GM23338 (cell line): Measurements from ENCODE around the gene APOL4. TPM values are rescaled to one million over a fixed set of nuclear protein-coding genes. Genes with fewer than 3 reads are reported as not detected.

Source experiments
- ATAC-seq: fragments of 200-7000 bp; cut with Tn5 transposase; 3 replicates; pipeline ENCODE4 v1.9.1; 2020
- DNase-seq: peaks from one replicate; pipeline ENCODE4 v3.0.0-alpha.2; 2015; ENCODE audit warnings: low spot score
- H2AFZ ChIP-seq: fragments of 200-600 bp; sonication (generic); 2 replicates; pipeline ENCODE4 v1.8.0; 2016; ENCODE audit warnings: antibody characterized with exemption, mild to moderate bottlenecking, moderate library complexity
- H3F3A ChIP-seq: fragments of 200-600 bp; sonication (generic); replicated peaks from 2 replicates; pipeline ENCODE4 v1.8.0; 2017; ENCODE audit warnings: antibody characterized with exemption, mixed run types, low read depth
- H3K27ac ChIP-seq: fragments of 200-600 bp; sonication (generic); 2 replicates; pipeline ENCODE4 v1.6.1; 2016; ENCODE audit warnings: low read depth
- H3K27me3 ChIP-seq: fragments of 200-600 bp; sonication (generic); 2 replicates; pipeline ENCODE4 v1.8.0; 2016; ENCODE audit warnings: mild to moderate bottlenecking, mixed run types, moderate library complexity; ENCODE audit not compliant: insufficient read depth
- H3K36me3 ChIP-seq: fragments of 200-600 bp; sonication (generic); 2 replicates; pipeline ENCODE4 v1.8.0; 2016; ENCODE audit warnings: mild to moderate bottlenecking; ENCODE audit not compliant: insufficient read depth
- H3K4me1 ChIP-seq: fragments of 200-600 bp; sonication (generic); 2 replicates; pipeline ENCODE4 v1.8.0; 2016; ENCODE audit warnings: mild to moderate bottlenecking, moderate library complexity; ENCODE audit not compliant: insufficient read depth
- H3K4me2 ChIP-seq: fragments of 200-600 bp; sonication (generic); 2 replicates; pipeline ENCODE4 v1.7.1; 2017; ENCODE audit warnings: mixed run types
- H3K4me3 ChIP-seq: fragments of 200-600 bp; sonication (generic); 2 replicates; pipeline ENCODE4 v1.6.1; 2016; ENCODE audit warnings: mixed run types
- H3K79me2 ChIP-seq: fragments of 200-600 bp; sonication (generic); replicated peaks from 2 replicates; pipeline ENCODE4 v1.8.0; 2017; ENCODE audit warnings: mild to moderate bottlenecking; ENCODE audit not compliant: insufficient read depth
- H3K9me2 ChIP-seq: fragments of 200-600 bp; sonication (generic); 2 replicates; pipeline ENCODE4 v1.8.0; 2017; ENCODE audit not compliant: insufficient read depth
- H4K20me1 ChIP-seq: fragments of 200-600 bp; sonication (generic); replicated peaks from 2 replicates; pipeline ENCODE4 v1.8.0; 2017; ENCODE audit warnings: mild to moderate bottlenecking; ENCODE audit not compliant: insufficient read depth
- H3K27ac Mint-ChIP-seq: 2 replicates; pipeline ENCODE4 v1.8.0; 2020; ENCODE audit warnings: inconsistent platforms, mild to moderate bottlenecking, moderate library complexity, mixed read lengths
- H3K27me3 Mint-ChIP-seq: 3 replicates; pipeline ENCODE4 v1.8.0; 2022; ENCODE audit warnings: low read depth, mild to moderate bottlenecking, moderate library complexity, mixed read lengths, inconsistent platforms; ENCODE audit not compliant: insufficient read depth, poor library complexity
- H3K36me3 Mint-ChIP-seq: 3 replicates; pipeline ENCODE4 v1.8.0; 2021; ENCODE audit warnings: low read depth, mild to moderate bottlenecking, inconsistent platforms, moderate library complexity, mixed read lengths
- H3K4me1 Mint-ChIP-seq: 3 replicates; pipeline ENCODE4 v1.8.0; 2020; ENCODE audit warnings: mild to moderate bottlenecking, inconsistent platforms, mixed read lengths
- H3K4me3 Mint-ChIP-seq: 3 replicates; pipeline ENCODE4 v1.8.0; 2021; ENCODE audit warnings: moderate library complexity, mild to moderate bottlenecking, inconsistent platforms, mixed read lengths
- H3K9me3 Mint-ChIP-seq: 3 replicates; pipeline ENCODE4 v1.8.0; 2020; ENCODE audit warnings: moderate library complexity, mild to moderate bottlenecking, inconsistent platforms, mixed read lengths
- CREB1 ChIP-seq: fragments of 250-450 bp; sonication (Bioruptor Pico); IDR thresholded peaks from 2 replicates; pipeline ENCODE4 v1.5.0; 2020; ENCODE audit warnings: low read depth, mild to moderate bottlenecking, moderate library complexity
- EZH2 ChIP-seq: fragments of 200-600 bp; sonication (generic); IDR thresholded peaks from one replicate; pipeline ENCODE4 v1.8.0; 2017; ENCODE audit warnings: antibody characterized with exemption, mild to moderate bottlenecking, low read depth; ENCODE audit not compliant: unreplicated experiment
- EZH2phosphoT487 ChIP-seq: fragments of 200-600 bp; sonication (generic); IDR thresholded peaks from one replicate; pipeline ENCODE4 v1.8.1; 2018; ENCODE audit warnings: antibody characterized with exemption; ENCODE audit not compliant: unreplicated experiment
- JUNB ChIP-seq: IDR thresholded peaks from one replicate; pipeline ENCODE4 v1.6.1; 2016; ENCODE audit warnings: antibody characterized with exemption; ENCODE audit not compliant: unreplicated experiment
- NANOG ChIP-seq: IDR thresholded peaks from 2 replicates; pipeline ENCODE4 v1.6.1; 2016; ENCODE audit warnings: antibody characterized with exemption, borderline replicate concordance
- POLR2AphosphoS5 ChIP-seq: IDR thresholded peaks from 2 replicates; pipeline ENCODE4 v1.6.1; 2016; ENCODE audit warnings: antibody characterized with exemption, low read depth
- STAT1 ChIP-seq: IDR thresholded peaks from one replicate; pipeline ENCODE4 v1.6.1; 2016; ENCODE audit warnings: antibody characterized with exemption; ENCODE audit not compliant: unreplicated experiment
- ZNF114 ChIP-seq: fragments of 250-450 bp; sonication (Bioruptor Pico); IDR thresholded peaks from 2 replicates; pipeline ENCODE4 v1.5.0; 2020; ENCODE audit warnings: mild to moderate bottlenecking, moderate library complexity
- ZNF331 ChIP-seq: fragments of 250-450 bp; sonication (Bioruptor Pico); IDR thresholded peaks from 2 replicates; pipeline ENCODE4 v1.5.0; 2020; ENCODE audit warnings: low read depth, mild to moderate bottlenecking, moderate library complexity
- polyA plus RNA-seq: library from polyadenylated mRNA; unstranded; fragments of >200 nt; fragmentation: Nextera tagmentation; extraction: Ambion mirVana; gene quantifications from 2 replicates; pipeline ENCODE4 v1.2.1, GENCODE V29; 2016
- total RNA-seq: library from RNA; depleted of rRNA; stranded (reverse); fragments of >200 nt; shearing (Covaris generic); gene quantifications from 2 replicates; pipeline ENCODE4 v1.2.3, GENCODE V29; 2014
- TF ChIP-seq, protein P1 (sequence below), 2 experiments: fragments of 200-600 bp in 1 of 2; sonication (generic) in 1 of 2; conservative IDR thresholded peaks; 2 replicates each; pipeline versions ENCODE4 v1.5.1 to v1.6.1; 2016 to 2017; ENCODE audit warnings: antibody characterized with exemption in 2 of 2, low read depth in 2 of 2, mild to moderate bottlenecking in 2 of 2, moderate library complexity in 1 of 2
- TF ChIP-seq, protein P2 (sequence below): IDR thresholded peaks from one replicate; pipeline ENCODE4 v1.6.1; 2018; ENCODE audit warnings: antibody characterized with exemption; ENCODE audit not compliant: unreplicated experiment
- TF ChIP-seq, protein P3 (sequence below): IDR thresholded peaks from 2 replicates; pipeline ENCODE4 v1.6.1; 2016; ENCODE audit warnings: antibody characterized with exemption
- TF ChIP-seq, protein P4 (sequence below): fragments of 250-450 bp; sonication (Bioruptor Pico); IDR thresholded peaks from 2 replicates; pipeline ENCODE4 v1.5.0; 2020; ENCODE audit warnings: mild to moderate bottlenecking, moderate library complexity

The APOL4 gene
- total and polyA plus RNA-seq, 2 experiments from 2014 or later, result not detected

DNA sequence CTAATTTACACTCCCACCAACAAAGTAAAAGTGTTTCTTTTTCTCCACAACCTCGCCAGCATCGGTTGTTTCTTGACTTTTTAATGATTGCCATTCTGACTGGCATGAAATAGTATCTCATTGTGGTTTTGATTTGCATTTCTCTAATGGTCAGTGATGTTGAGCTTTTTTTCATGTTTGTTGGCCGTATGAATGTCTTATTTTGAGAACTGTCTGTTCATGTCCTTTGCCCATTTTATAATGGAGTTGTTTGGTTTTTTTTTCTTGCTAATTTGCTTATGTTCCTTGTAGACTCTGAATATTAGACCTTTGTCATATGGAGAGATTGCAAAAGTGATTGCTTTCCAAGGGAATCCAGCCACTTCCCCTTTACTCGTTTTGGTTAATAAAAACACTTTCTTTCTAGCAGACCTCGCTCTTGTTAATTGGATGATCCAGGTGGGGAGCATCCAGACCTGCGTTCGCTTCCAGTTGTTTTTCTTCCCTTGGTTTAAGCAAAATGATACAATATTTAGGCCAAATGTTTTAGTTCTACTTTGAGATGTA lies 17.1 kb upstream of the APOL4 start:
- Histone ChIP-seq H3K36me3 (no peaks in the 10 kb centered on the region), H3K27ac (no peak overlapping the region), H4K20me1 (no peaks in the 10 kb centered on the region), H3F3A (no peaks in the 10 kb centered on the region), H3K4me3 (no peak overlapping the region), H3K4me1 (peaks cover 3% of the 10 kb centered on the region; the same call in 1 of the 2 replicates), H3K27me3 (no peaks in the 10 kb centered on the region), H3K79me2 (no peaks in the 10 kb centered on the region), H2AFZ (no peak overlapping the region), H3K9me2 (no peaks in the 10 kb centered on the region), H3K4me2 (no peak overlapping the region)
- no peak overlapping the region for H3K4me3 Mint-ChIP-seq
- H3K9me3 Mint-ChIP-seq, result no peaks in the 10 kb centered on the region
- TF ChIP-seq EZH2, result no peak
- no peak for TF ChIP-seq JUNB
- no peak for TF ChIP-seq EZH2phosphoT487
- TF ChIP-seq, protein P1, sequence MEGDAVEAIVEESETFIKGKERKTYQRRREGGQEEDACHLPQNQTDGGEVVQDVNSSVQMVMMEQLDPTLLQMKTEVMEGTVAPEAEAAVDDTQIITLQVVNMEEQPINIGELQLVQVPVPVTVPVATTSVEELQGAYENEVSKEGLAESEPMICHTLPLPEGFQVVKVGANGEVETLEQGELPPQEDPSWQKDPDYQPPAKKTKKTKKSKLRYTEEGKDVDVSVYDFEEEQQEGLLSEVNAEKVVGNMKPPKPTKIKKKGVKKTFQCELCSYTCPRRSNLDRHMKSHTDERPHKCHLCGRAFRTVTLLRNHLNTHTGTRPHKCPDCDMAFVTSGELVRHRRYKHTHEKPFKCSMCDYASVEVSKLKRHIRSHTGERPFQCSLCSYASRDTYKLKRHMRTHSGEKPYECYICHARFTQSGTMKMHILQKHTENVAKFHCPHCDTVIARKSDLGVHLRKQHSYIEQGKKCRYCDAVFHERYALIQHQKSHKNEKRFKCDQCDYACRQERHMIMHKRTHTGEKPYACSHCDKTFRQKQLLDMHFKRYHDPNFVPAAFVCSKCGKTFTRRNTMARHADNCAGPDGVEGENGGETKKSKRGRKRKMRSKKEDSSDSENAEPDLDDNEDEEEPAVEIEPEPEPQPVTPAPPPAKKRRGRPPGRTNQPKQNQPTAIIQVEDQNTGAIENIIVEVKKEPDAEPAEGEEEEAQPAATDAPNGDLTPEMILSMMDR (conservative IDR thresholded peaks at IDR 0.05; ENCODE audit: low read depth in 2 of 2), result no peak
- TF ChIP-seq STAT1, result no peak
- TF ChIP-seq, protein P2, sequence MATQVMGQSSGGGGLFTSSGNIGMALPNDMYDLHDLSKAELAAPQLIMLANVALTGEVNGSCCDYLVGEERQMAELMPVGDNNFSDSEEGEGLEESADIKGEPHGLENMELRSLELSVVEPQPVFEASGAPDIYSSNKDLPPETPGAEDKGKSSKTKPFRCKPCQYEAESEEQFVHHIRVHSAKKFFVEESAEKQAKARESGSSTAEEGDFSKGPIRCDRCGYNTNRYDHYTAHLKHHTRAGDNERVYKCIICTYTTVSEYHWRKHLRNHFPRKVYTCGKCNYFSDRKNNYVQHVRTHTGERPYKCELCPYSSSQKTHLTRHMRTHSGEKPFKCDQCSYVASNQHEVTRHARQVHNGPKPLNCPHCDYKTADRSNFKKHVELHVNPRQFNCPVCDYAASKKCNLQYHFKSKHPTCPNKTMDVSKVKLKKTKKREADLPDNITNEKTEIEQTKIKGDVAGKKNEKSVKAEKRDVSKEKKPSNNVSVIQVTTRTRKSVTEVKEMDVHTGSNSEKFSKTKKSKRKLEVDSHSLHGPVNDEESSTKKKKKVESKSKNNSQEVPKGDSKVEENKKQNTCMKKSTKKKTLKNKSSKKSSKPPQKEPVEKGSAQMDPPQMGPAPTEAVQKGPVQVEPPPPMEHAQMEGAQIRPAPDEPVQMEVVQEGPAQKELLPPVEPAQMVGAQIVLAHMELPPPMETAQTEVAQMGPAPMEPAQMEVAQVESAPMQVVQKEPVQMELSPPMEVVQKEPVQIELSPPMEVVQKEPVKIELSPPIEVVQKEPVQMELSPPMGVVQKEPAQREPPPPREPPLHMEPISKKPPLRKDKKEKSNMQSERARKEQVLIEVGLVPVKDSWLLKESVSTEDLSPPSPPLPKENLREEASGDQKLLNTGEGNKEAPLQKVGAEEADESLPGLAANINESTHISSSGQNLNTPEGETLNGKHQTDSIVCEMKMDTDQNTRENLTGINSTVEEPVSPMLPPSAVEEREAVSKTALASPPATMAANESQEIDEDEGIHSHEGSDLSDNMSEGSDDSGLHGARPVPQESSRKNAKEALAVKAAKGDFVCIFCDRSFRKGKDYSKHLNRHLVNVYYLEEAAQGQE, result no peak
- TF ChIP-seq POLR2AphosphoS5, result no peak
- no peak for TF ChIP-seq ZNF331 (CRISPR knock-in tag)
- no peak for TF ChIP-seq NANOG
- TF ChIP-seq ZNF114 (CRISPR knock-in tag), result no peak
- TF ChIP-seq CREB1 (CRISPR knock-in tag), result no peak
- TF ChIP-seq, protein P3, sequence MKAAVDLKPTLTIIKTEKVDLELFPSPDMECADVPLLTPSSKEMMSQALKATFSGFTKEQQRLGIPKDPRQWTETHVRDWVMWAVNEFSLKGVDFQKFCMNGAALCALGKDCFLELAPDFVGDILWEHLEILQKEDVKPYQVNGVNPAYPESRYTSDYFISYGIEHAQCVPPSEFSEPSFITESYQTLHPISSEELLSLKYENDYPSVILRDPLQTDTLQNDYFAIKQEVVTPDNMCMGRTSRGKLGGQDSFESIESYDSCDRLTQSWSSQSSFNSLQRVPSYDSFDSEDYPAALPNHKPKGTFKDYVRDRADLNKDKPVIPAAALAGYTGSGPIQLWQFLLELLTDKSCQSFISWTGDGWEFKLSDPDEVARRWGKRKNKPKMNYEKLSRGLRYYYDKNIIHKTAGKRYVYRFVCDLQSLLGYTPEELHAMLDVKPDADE, result no peak
- TF ChIP-seq, protein P4, sequence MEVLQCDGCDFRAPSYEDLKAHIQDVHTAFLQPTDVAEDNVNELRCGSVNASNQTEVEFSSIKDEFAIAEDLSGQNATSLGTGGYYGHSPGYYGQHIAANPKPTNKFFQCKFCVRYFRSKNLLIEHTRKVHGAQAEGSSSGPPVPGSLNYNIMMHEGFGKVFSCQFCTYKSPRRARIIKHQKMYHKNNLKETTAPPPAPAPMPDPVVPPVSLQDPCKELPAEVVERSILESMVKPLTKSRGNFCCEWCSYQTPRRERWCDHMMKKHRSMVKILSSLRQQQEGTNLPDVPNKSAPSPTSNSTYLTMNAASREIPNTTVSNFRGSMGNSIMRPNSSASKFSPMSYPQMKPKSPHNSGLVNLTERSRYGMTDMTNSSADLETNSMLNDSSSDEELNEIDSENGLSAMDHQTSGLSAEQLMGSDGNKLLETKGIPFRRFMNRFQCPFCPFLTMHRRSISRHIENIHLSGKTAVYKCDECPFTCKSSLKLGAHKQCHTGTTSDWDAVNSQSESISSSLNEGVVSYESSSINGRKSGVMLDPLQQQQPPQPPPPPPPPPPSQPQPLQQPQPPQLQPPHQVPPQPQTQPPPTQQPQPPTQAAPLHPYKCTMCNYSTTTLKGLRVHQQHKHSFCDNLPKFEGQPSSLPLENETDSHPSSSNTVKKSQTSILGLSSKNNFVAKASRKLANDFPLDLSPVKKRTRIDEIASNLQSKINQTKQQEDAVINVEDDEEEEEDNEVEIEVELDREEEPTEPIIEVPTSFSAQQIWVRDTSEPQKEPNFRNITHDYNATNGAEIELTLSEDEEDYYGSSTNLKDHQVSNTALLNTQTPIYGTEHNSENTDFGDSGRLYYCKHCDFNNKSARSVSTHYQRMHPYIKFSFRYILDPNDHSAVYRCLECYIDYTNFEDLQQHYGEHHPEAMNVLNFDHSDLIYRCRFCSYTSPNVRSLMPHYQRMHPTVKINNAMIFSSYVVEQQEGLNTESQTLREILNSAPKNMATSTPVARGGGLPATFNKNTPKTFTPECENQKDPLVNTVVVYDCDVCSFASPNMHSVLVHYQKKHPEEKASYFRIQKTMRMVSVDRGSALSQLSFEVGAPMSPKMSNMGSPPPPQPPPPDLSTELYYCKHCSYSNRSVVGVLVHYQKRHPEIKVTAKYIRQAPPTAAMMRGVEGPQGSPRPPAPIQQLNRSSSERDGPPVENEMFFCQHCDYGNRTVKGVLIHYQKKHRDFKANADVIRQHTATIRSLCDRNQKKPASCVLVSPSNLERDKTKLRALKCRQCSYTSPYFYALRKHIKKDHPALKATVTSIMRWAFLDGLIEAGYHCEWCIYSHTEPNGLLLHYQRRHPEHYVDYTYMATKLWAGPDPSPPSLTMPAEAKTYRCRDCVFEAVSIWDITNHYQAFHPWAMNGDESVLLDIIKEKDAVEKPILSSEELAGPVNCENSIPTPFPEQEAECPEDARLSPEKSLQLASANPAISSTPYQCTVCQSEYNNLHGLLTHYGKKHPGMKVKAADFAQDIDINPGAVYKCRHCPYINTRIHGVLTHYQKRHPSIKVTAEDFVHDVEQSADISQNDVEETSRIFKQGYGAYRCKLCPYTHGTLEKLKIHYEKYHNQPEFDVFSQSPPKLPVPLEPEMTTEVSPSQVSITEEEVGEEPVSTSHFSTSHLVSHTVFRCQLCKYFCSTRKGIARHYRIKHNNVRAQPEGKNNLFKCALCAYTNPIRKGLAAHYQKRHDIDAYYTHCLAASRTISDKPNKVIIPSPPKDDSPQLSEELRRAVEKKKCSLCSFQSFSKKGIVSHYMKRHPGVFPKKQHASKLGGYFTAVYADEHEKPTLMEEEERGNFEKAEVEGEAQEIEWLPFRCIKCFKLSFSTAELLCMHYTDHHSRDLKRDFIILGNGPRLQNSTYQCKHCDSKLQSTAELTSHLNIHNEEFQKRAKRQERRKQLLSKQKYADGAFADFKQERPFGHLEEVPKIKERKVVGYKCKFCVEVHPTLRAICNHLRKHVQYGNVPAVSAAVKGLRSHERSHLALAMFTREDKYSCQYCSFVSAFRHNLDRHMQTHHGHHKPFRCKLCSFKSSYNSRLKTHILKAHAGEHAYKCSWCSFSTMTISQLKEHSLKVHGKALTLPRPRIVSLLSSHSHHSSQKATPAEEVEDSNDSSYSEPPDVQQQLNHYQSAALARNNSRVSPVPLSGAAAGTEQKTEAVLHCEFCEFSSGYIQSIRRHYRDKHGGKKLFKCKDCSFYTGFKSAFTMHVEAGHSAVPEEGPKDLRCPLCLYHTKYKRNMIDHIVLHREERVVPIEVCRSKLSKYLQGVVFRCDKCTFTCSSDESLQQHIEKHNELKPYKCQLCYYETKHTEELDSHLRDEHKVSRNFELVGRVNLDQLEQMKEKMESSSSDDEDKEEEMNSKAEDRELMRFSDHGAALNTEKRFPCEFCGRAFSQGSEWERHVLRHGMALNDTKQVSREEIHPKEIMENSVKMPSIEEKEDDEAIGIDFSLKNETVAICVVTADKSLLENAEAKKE (CRISPR knock-in tag), result no peak
- ATAC-seq (no peak), DNase-seq (no peak)
- H3K4me1 Mint-ChIP-seq, result peaks cover 5% of the 10 kb centered on the region; the same call in 2 of the 3 replicates
- H3K27me3 Mint-ChIP-seq, result peaks cover 7% of the 10 kb centered on the region
- H3K27ac Mint-ChIP-seq, result no peak overlapping the region
- no peaks in the 10 kb centered on the region for H3K36me3 Mint-ChIP-seq
